HG03108 (cell line): ENCODE data around the gene ANKS1A.

Experiments
- ATAC-seq: cut with Tn5 transposase; IDR thresholded peaks from one replicate; pipeline ENCODE4 v1.9.1; 2021; ENCODE audit warnings: moderate library complexity; ENCODE audit not compliant: unreplicated experiment

The ANKS1A gene

GRCh38 chr6:35080016-35080680 is 191.1 kb downstream of the ANKS1A start:
- ATAC-seq = no peak

DNA sequence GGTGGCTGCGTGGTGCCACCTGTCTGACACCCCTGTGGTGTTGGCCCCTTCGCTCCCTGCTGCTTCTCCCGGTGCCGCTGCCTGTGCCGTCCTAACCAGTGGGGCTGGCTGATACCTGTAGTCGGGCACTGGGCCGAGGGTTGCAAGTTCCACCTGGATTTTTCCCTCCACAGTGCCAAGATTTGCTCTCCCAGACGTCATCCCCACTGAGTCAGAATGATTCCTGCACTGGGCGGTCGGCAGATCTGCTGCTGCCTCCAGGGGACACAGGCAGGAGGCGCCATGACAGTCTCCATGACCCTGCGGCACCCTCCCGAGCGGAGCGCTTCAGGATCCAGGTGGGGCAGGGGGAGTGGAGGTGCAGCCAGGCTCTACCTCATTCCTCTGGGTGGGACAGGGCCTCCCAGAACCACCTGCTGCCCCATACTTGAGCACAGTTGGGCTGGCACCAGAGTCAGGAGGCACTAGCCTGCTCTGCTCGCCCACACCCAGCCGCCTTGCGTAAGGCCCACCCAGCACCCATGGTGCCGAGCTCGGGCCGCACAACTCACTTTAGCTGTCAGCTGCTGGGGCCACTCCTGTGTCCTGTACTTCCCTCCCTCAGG is 191.9 kb downstream of the ANKS1A start:
- no peak for ATAC-seq

DNA sequence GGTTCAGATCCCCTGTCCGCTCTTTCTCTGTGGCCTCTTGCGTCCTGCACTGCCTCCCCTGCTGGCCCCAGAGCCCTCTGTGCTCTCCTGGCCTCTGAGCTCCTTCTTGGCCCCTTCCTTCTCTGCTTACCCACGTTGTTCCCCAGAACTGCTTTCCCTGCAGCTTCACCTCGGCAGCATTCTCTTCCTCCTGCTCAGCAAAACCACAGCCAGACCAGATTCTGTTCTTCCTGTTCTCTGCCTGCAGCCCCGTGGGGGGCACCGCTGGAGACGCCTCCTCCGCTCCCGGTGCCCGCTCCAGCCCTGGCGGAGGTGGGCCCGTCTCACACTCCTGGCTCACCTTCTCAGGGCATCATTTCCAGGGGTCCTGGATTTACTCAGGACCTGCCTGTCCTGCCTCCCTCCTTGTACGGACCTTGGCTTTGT is 192.4 kb downstream of the ANKS1A start:
- ATAC-seq = no peak

- ATAC-seq = no peak
Measured at GRCh38 chr6:35082046-35082732, 193.1 kb downstream of the ANKS1A start.

- ATAC-seq = no peak
Measured at GRCh38 chr6:35082733-35083403, 193.8 kb downstream of the ANKS1A start.

- no peak for ATAC-seq
Measured at GRCh38 chr6:35083507-35083906, 194.5 kb downstream of the ANKS1A start.

- ATAC-seq = no peak
Measured at GRCh38 chr6:35084041-35084491, 195.0 kb downstream of the ANKS1A start.

DNA sequence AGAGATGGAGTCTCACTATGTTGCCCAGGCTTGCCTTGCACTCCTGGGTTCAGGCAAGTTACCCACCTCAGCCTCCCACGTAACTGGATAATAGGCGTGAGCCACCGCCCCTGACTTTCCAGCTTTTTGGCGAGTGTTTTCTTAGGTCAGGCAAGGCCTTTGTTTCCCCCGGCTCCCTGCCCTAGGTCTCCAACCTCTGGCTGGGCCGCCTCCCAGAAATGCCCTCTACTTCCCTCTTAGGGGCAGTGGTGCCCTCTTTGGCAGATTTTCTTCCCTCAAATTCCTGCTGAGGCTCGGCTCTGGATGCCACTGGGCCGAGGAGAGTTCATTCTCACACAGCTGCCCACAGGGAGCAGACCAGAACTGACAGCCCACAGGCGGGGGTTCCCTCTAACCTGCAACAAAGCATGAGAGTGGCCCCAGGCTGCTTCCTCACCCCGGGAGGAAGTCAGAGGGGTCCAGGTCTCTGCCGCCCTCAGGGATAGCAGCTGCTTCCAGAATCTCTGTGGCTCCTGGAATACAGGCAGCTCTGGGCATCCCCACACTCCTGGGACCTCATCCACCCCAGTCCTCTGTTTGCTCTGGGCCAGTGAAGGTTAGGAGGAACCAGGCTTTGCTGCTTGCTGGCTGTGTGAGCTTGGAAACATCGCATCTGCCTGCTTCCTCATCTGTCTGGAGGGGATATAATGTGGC is 195.6 kb downstream of the ANKS1A start:
- ATAC-seq = no peak

GRCh38 chr6:35085359-35086281 is 196.6 kb downstream of the ANKS1A start:
- no peak for ATAC-seq

DNA sequence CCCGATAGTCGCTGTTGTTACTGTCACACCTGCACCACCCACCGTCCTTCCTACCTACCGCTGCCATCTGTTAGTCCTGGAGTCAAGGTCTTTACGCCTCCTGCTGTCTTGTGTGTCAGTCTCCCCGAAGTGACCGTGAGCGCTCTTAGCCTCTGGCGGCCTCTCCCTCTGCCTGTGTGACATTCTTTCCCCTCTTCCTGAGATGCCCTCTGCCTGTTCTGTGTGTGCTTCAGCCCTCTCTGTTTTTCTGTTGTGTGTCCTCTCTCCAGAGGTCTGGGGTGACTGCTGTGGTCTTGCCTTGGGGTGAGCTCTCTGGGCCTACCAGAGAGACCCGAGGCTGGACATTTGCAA is 197.2 kb downstream of the ANKS1A start:
- no peak for ATAC-seq

- ATAC-seq = no peak
Measured at GRCh38 chr6:35086636-35087360, 197.7 kb downstream of the ANKS1A start.

DNA sequence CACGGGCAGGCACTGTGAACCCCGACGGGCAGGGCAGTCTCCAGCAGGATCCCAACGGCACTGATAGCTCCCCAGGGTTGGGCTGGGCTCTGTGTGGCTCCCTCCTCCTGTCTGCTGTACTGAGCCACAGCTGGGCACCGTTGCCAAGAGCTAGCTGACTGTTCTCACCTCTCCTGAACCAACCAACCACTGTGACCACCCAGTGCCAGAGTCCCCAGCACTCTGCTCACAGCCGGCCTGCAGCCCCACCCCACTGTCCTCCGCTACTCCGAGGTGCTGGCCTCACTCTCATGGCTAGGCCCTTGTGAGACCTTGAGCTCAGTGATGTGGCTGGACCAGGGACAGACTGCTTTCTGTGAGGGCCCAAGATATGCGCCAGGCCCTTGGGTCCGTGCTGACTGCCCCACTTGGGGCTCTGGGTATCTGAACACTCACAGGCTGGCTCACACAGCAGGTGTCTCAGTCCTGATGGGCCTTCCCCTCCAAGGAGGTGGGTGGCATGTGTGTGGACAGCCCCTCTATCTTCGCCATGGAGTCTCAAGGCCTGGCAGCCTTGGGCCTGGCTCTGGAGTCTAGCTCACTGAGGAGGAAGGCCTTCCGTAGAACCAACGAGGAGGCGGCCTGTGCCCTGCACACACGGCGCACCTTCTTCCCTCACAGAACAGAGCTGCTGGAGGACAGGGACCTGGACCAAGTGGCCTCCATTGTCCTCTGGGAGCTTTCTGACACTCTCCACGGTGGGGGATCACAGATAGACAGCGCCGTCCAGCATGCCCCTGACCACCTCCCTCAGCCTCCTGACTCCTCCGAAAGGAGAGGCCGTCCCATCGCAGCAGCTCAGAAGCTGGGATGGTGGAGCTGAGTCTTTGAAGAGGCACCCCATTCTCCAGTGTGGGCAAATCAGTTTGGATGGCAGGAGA is 198.6 kb downstream of the ANKS1A start:
- ATAC-seq = no peak

DNA sequence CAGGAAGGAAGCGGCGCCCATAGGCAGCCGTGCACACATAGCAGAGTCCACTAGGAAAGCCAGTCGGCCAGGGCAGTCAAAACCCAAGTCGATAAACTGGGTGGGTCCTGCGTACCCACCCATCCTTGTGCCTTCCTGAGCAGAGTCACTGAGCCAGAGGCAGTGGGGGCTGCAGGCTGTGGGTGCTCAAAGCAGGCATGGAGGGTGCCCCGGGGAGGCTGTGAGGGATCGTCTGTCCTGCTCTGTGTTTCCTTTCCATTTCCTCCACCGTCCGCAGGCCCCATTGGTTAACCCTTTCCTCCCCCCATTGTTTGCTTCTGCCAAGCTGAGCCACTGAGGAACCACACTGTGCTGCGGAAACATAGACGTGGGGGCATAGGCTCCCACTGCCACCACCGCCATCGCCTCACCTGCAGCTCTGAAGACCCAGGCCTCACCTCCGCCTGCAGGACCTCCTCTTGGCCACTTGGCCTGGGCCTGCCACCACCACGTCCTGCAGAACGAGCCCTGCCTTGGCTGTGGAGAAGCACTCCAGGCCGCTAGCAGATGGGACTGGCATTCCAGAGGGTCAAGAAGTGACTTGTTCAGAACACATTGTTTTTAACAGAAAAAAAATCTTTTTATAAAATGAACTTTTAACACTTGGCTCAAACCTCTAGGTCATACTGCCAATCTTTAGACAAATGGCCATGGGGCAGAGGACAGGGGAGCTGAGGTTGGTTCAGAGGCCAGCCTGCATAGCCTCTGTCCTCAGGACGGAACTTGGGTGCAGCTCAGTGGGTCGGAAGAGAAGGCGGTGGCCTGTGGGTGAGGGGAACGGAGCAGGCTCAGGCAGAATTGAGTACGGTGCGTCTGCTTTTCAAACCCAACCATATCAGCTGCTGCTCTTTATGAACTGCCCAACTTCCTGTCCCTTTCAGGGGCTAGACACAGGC is 199.5 kb downstream of the ANKS1A start:
- no peak for ATAC-seq

- ATAC-seq = no peak
Measured at GRCh38 chr6:35089216-35089934, 200.3 kb downstream of the ANKS1A start.

GRCh38 chr6:35089935-35090505 is 201.0 kb downstream of the ANKS1A start:
- ATAC-seq = no peak

DNA sequence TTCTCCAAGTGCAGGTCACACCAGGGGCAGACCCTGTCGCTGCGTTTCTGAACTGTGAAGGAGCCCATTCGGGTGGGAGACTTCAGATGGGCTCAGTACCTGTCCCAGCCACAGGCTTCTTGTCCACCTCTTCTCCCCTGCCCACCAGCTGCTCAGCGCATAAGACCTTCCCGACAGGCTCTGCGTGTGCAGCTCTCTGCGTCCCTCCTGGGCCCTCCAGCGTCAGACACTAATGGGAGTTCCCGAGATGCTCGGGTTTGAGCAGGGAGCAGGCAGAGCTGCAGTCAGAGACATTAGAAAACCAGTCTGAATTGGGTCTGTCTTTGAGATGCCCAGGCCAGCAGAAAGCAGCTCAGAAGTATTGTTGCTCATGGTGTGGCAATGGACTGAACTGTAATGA is 201.7 kb downstream of the ANKS1A start:
- ATAC-seq = no peak
